GM18520 (cell line): Measurements from ENCODE around the gene TMEM53.

Source experiments
- ATAC-seq: cut with Tn5 transposase; IDR thresholded peaks from one replicate; pipeline ENCODE4 v1.9.1; 2021; ENCODE audit not compliant: unreplicated experiment

The TMEM53 gene

GRCh38 chr1:44674113-44675000 is at the start of gene TMEM53, which contains the start of gene ARMH1:
Gene TMEM53, minus strand, starts transcription at chr1:44674481. Its CDS starts 90 bp downstream, at chr1:44674391.
Gene ARMH1, plus strand, starts transcription at chr1:44674714. Its CDS starts 14,984 bp downstream, at chr1:44689698.
- ATAC-seq, result peak; percentile 86

- ATAC-seq, result no peak
These were observed 49.4 kb upstream of the TMEM53 start for GRCh38 chr1:44723496-44724295.

- ATAC-seq, result no peak
These were observed 48.8 kb upstream of the TMEM53 start for GRCh38 chr1:44723064-44723463.

- peak; percentile 60 for ATAC-seq
These were observed 47.4 kb upstream of the TMEM53 start for GRCh38 chr1:44721485-44722361.

- ATAC-seq, result no peak
These were observed 46.0 kb upstream of the TMEM53 start for GRCh38 chr1:44720281-44720680.

GRCh38 chr1:44719318-44719717 is 45.0 kb upstream of the TMEM53 start:
- no peak for ATAC-seq

- ATAC-seq, result no peak
These were observed 43.8 kb upstream of the TMEM53 start for GRCh38 chr1:44718091-44718490.

- no peak for ATAC-seq
These were observed 43.4 kb upstream of the TMEM53 start for GRCh38 chr1:44717653-44718052.

- ATAC-seq, result no peak
These were observed 42.9 kb upstream of the TMEM53 start for GRCh38 chr1:44717156-44717555.

- no peak for ATAC-seq
These were observed 40.8 kb upstream of the TMEM53 start for GRCh38 chr1:44714944-44715571.

- no peak for ATAC-seq
These were observed 40.3 kb upstream of the TMEM53 start for GRCh38 chr1:44714532-44714931.

- ATAC-seq, result no peak
These were observed 39.1 kb upstream of the TMEM53 start for GRCh38 chr1:44713321-44713781.

GRCh38 chr1:44707959-44708831 is 33.9 kb upstream of the TMEM53 start:
- ATAC-seq, result no peak

- ATAC-seq, result no peak
These were observed 33.0 kb upstream of the TMEM53 start for GRCh38 chr1:44707112-44707881.

- ATAC-seq, result no peak
These were observed 31.7 kb upstream of the TMEM53 start for GRCh38 chr1:44705938-44706337.

- no peak for ATAC-seq
These were observed 31.2 kb upstream of the TMEM53 start for GRCh38 chr1:44705470-44705869.

GRCh38 chr1:44701141-44701573 is 26.9 kb upstream of the TMEM53 start:
- ATAC-seq, result no peak

- ATAC-seq, result no peak
These were observed 26.3 kb upstream of the TMEM53 start for GRCh38 chr1:44700573-44700972.
